ENCODE measurements around the gene NDST4.

NDST4 gene

GRCh38 chr4:115053313-115053712 lies 60.1 kb downstream of the NDST4 start:
- intact Hi-C loops (cut with DNase I; ENCODE audit: low total_unique reads), result no loop called here
- Histone ChIP-seq H3K4me1 (no peaks in the 10 kb centered on the region), H3K27ac (no peak overlapping the region), H3K9me3 (no peaks in the 10 kb centered on the region), H3K27me3 (no peaks in the 10 kb centered on the region), H3K4me3 (no peak overlapping the region), H3K36me3 (no peaks in the 10 kb centered on the region)
- no peak for DNase-seq
- TF ChIP-seq, protein P1, sequence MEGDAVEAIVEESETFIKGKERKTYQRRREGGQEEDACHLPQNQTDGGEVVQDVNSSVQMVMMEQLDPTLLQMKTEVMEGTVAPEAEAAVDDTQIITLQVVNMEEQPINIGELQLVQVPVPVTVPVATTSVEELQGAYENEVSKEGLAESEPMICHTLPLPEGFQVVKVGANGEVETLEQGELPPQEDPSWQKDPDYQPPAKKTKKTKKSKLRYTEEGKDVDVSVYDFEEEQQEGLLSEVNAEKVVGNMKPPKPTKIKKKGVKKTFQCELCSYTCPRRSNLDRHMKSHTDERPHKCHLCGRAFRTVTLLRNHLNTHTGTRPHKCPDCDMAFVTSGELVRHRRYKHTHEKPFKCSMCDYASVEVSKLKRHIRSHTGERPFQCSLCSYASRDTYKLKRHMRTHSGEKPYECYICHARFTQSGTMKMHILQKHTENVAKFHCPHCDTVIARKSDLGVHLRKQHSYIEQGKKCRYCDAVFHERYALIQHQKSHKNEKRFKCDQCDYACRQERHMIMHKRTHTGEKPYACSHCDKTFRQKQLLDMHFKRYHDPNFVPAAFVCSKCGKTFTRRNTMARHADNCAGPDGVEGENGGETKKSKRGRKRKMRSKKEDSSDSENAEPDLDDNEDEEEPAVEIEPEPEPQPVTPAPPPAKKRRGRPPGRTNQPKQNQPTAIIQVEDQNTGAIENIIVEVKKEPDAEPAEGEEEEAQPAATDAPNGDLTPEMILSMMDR (IDR thresholded peaks at IDR 0.05), result no peak

GRCh38 chr4:115042496-115042895 lies 70.9 kb downstream of the NDST4 start:
- TF ChIP-seq, protein P1 (IDR thresholded peaks at IDR 0.05), result no peak
- H3K9me3 ChIP-seq, result no peaks in the 10 kb centered on the region

DNA sequence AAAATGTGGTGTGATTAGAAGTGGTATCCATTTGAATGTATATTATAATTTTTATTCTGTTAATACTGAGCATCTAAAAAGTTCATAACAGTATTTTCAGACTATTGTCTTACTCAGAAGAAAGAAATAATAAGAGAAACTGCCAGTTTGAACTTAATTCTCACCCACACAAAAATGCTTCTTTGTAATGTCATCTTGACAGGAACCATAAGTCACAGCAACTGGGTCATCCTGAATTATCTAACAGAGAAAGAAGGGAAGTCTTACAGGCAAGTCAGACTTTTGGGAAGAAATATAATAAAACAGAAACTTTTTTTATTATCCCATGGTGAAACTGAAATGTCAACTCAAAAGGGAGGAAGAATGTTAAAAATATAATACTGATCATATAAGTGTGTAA lies 83.1 kb downstream of the NDST4 start:
- H3K4me1 ChIP-seq, result no peaks in the 10 kb centered on the region
- H3K4me3 ChIP-seq, result no peak overlapping the region
- TF ChIP-seq, protein P1 (IDR thresholded peaks at IDR 0.05), result no peak
- no peaks in the 10 kb centered on the region for H3K36me3 ChIP-seq
- no peak overlapping the region for H3K27ac ChIP-seq
- no peak for DNase-seq
- no peaks in the 10 kb centered on the region for H3K27me3 ChIP-seq
- H3K9me3 ChIP-seq, result no peaks in the 10 kb centered on the region
- intact Hi-C loops (cut with DNase I; ENCODE audit: low total_unique reads), result no loop called here

More at GRCh38 chr4:115042496-115042895, 70.9 kb downstream of the NDST4 start:
- Histone ChIP-seq H3K27ac (no peak overlapping the region), H3K36me3 (no peaks in the 10 kb centered on the region), H3K27me3 (no peaks in the 10 kb centered on the region), H3K4me1 (no peaks in the 10 kb centered on the region), H3K4me3 (no peak overlapping the region)
- intact Hi-C loops (cut with DNase I; ENCODE audit: low total_unique reads), result no loop called here
- no peak for DNase-seq

DNA sequence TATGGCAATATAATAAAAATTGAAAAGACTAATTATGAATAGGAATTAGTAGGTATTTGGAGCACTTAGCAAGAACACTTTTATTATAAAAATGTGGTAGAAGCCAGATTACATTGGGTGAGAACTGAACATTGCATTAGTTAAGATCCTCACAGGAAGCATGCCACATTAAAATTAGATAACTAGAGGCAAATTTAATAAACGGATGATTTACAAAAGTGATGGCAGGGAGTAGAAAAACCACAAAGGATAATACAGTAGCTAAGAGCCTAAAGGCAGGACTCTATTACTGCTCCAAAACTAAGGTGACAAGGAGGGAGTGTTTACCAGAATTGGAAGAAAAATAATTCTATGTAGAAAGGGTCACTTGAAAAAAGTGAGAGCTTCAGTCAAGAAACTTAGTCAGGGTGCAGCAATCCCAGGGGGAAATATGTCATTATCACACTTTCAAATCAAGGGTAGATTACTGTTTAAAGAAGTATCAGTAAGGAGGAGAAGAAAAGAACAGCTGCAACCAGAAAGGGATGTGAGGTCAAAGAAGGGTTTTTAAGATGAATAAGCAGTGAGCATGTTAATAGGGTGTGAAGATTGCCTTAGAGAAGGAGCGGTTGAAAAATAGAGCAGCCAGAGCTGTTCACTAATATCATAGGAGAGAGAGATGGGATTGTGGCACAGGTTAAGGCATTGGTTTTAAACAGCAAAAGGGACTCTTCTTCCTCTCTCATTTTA lies 84.6 kb downstream of the NDST4 start:
- H3K27ac ChIP-seq, result no peak overlapping the region
- no peaks in the 10 kb centered on the region for H3K36me3 ChIP-seq
- DNase-seq, result no peak
- no peaks in the 10 kb centered on the region for H3K4me1 ChIP-seq
- no peaks in the 10 kb centered on the region for H3K9me3 ChIP-seq
- TF ChIP-seq, protein P1 (IDR thresholded peaks at IDR 0.05), result no peak
- intact Hi-C loops (cut with DNase I; ENCODE audit: low total_unique reads), result no loop called here
- no peaks in the 10 kb centered on the region for H3K27me3 ChIP-seq
- no peak overlapping the region for H3K4me3 ChIP-seq

GRCh38 chr4:114999880-115000279 lies 113.5 kb downstream of the NDST4 start:
- intact Hi-C loops (cut with DNase I; ENCODE audit: low total_unique reads), result no loop called here

More at GRCh38 chr4:114999880-115000279, 113.5 kb downstream of the NDST4 start:
- TF ChIP-seq, protein P1 (IDR thresholded peaks at IDR 0.05), result no peak
- Histone ChIP-seq H3K36me3 (no peaks in the 10 kb centered on the region), H3K27me3 (no peaks in the 10 kb centered on the region), H3K9me3 (no peaks in the 10 kb centered on the region), H3K27ac (no peak overlapping the region), H3K4me1 (no peaks in the 10 kb centered on the region), H3K4me3 (no peak overlapping the region)
- DNase-seq, result no peak
